Subcutaneous abdominal adipose tissue (tissue), 5 donors: Measurements from ENCODE around the gene RDH5.
A peak's percentile ranks its signal among the peaks of the same experiment; 100 is the strongest.

ENCODE experiments used
- H3K27ac ChIP-seq: one replicate; pipeline ENCODE4 v1.7.0; 2013; ENCODE audit warnings: low read depth, mild to moderate bottlenecking, inconsistent platforms, low read length, moderate library complexity
- H3K27me3 ChIP-seq, 5 donors: one replicate each; pipeline ENCODE4 v1.7.0; 2013; ENCODE audit warnings: low read length in 5 of 5, inconsistent platforms in 1 of 5; ENCODE audit not compliant: control insufficient read depth in 5 of 5, insufficient read depth in 4 of 5
- H3K36me3 ChIP-seq, 5 donors: one replicate each; pipeline ENCODE4 v1.7.0; 2013; ENCODE audit warnings: low read length in 5 of 5; ENCODE audit not compliant: control insufficient read depth in 5 of 5, insufficient read depth in 5 of 5
- H3K4me1 ChIP-seq, 5 donors: one replicate each; pipeline ENCODE4 v1.7.0; 2013; ENCODE audit warnings: low read length in 5 of 5, mild to moderate bottlenecking in 3 of 5, moderate library complexity in 1 of 5; ENCODE audit not compliant: control insufficient read depth in 5 of 5, insufficient read depth in 5 of 5
- H3K4me3 ChIP-seq, 5 donors: one replicate each; pipeline ENCODE4 v1.7.0; 2013; ENCODE audit warnings: low read length in 5 of 5, low read depth in 1 of 5
- H3K9ac ChIP-seq, 5 donors: one replicate each; pipeline ENCODE4 v1.7.0; 2013; ENCODE audit warnings: low read length in 5 of 5, mild to moderate bottlenecking in 4 of 5, moderate library complexity in 3 of 5
- H3K9me3 ChIP-seq, 5 donors: one replicate each; pipeline ENCODE4 v1.7.0; 2013; ENCODE audit warnings: low read length in 5 of 5; ENCODE audit not compliant: control insufficient read depth in 5 of 5
- donor health status: healthy.
- donor health status: healthy.
- donor health status: healthy.
- donor health status: healthy.
- donor health status: healthy.

RDH5 gene

GRCh38 chr12:55684761-55685370 lies 35.3 kb upstream of the RDH5 start:
- no peaks in the 10 kb centered on the region for H3K9me3 ChIP-seq
- peaks cover 0 to 44% (median 41%) of the 10 kb centered on the region in 5 donors for H3K36me3 ChIP-seq
- H3K4me3 ChIP-seq = no peak overlapping the region
- H3K4me1 ChIP-seq = peaks cover 2 to 16% (median 13%) of the 10 kb centered on the region in 5 donors
- no peak overlapping the region for H3K9ac ChIP-seq
- H3K27me3 ChIP-seq = peaks cover 0 to 6% (median 0%) of the 10 kb centered on the region in 5 donors
- H3K27ac ChIP-seq = no peak overlapping the region

- Histone ChIP-seq H3K9me3 (no peaks in the 10 kb centered on the region), H3K4me1 (peaks cover 2 to 16% (median 13%) of the 10 kb centered on the region in 5 donors), H3K27me3 (peaks cover 0 to 6% (median 0%) of the 10 kb centered on the region in 5 donors), H3K4me3 (no peak overlapping the region), H3K27ac (no peak overlapping the region), H3K9ac (peak overlapping the region in 1 of 5 donors; percentile 41), H3K36me3 (peaks cover 0 to 44% (median 41%) of the 10 kb centered on the region in 5 donors)
Measured at GRCh38 chr12:55685671-55686070, 34.5 kb upstream of the RDH5 start.

- no peak overlapping the region for H3K9ac ChIP-seq
- peaks cover 2 to 10% (median 8%) of the 10 kb centered on the region in 5 donors for H3K4me1 ChIP-seq
- no peak overlapping the region for H3K27ac ChIP-seq
- H3K4me3 ChIP-seq = no peak overlapping the region
- H3K9me3 ChIP-seq = no peaks in the 10 kb centered on the region
- peaks cover 2 to 48% (median 41%) of the 10 kb centered on the region in 5 donors for H3K36me3 ChIP-seq
- peaks cover 0 to 6% (median 0%) of the 10 kb centered on the region in 5 donors for H3K27me3 ChIP-seq
Measured at GRCh38 chr12:55686366-55687010, 33.7 kb upstream of the RDH5 start.

GRCh38 chr12:55687746-55688145 lies 32.4 kb upstream of the RDH5 start:
- Histone ChIP-seq H3K36me3 (peaks cover 2 to 61% (median 52%) of the 10 kb centered on the region in 5 donors), H3K27ac (no peak overlapping the region), H3K4me3 (no peak overlapping the region), H3K9ac (no peak overlapping the region), H3K4me1 (no peaks in the 10 kb centered on the region), H3K27me3 (peaks cover 0 to 2% (median 0%) of the 10 kb centered on the region in 5 donors), H3K9me3 (no peaks in the 10 kb centered on the region)

GRCh38 chr12:55688716-55689655 lies 31.2 kb upstream of the RDH5 start:
- Histone ChIP-seq H3K27ac (no peak overlapping the region), H3K9ac (peak overlapping the region in 1 of 5 donors; percentile 17), H3K4me1 (no peaks in the 10 kb centered on the region), H3K4me3 (no peak overlapping the region), H3K9me3 (no peaks in the 10 kb centered on the region), H3K36me3 (peaks cover 2 to 73% (median 64%) of the 10 kb centered on the region in 5 donors), H3K27me3 (peaks cover 0 to 2% (median 0%) of the 10 kb centered on the region in 5 donors)

- peaks cover 2 to 84% (median 77%) of the 10 kb centered on the region in 5 donors for H3K36me3 ChIP-seq
- H3K4me3 ChIP-seq = no peak overlapping the region
- H3K27me3 ChIP-seq = no peaks in the 10 kb centered on the region
- no peak overlapping the region for H3K27ac ChIP-seq
- H3K4me1 ChIP-seq = peaks cover 0 to 3% (median 0%) of the 10 kb centered on the region in 5 donors
- no peak overlapping the region for H3K9ac ChIP-seq
- H3K9me3 ChIP-seq = no peaks in the 10 kb centered on the region
Measured at GRCh38 chr12:55692631-55693322, 27.4 kb upstream of the RDH5 start.

- no peaks in the 10 kb centered on the region for H3K27me3 ChIP-seq
- peaks cover 0 to 3% (median 0%) of the 10 kb centered on the region in 5 donors for H3K4me1 ChIP-seq
- no peaks in the 10 kb centered on the region for H3K9me3 ChIP-seq
- no peak overlapping the region for H3K9ac ChIP-seq
- peaks cover 2 to 85% (median 78%) of the 10 kb centered on the region in 5 donors for H3K36me3 ChIP-seq
- H3K27ac ChIP-seq = no peak overlapping the region
- no peak overlapping the region for H3K4me3 ChIP-seq
Measured at GRCh38 chr12:55693323-55694187, 26.6 kb upstream of the RDH5 start.

- Histone ChIP-seq H3K9me3 (no peaks in the 10 kb centered on the region), H3K27me3 (no peaks in the 10 kb centered on the region), H3K36me3 (peaks cover 2 to 85% (median 77%) of the 10 kb centered on the region in 5 donors)
Measured at GRCh38 chr12:55694188-55694515, 26.0 kb upstream of the RDH5 start.

GRCh38 chr12:55694651-55695050 lies 25.5 kb upstream of the RDH5 start:
- Histone ChIP-seq H3K27ac (no peak overlapping the region), H3K27me3 (no peaks in the 10 kb centered on the region), H3K36me3 (peaks cover 2 to 85% (median 79%) of the 10 kb centered on the region in 5 donors), H3K9me3 (no peaks in the 10 kb centered on the region), H3K4me3 (no peak overlapping the region), H3K9ac (no peak overlapping the region), H3K4me1 (peaks cover 0 to 3% (median 0%) of the 10 kb centered on the region in 5 donors)

More at GRCh38 chr12:55694188-55694515, 26.0 kb upstream of the RDH5 start:
- peaks cover 0 to 3% (median 0%) of the 10 kb centered on the region in 5 donors for H3K4me1 ChIP-seq
- no peak overlapping the region for H3K4me3 ChIP-seq
- H3K27ac ChIP-seq = no peak overlapping the region
- no peak overlapping the region for H3K9ac ChIP-seq
